PC-9 (cell line): ENCODE results near the gene CLIC6. TPM values are rescaled to one million over a fixed set of nuclear protein-coding genes. Genes with fewer than 3 reads are reported as not detected.

Experiments used
- BruUV-seq: library from RNA; stranded (reverse); fragments of 400-500 nt; replicated peaks from 2 replicates; lab custom pipeline; 2021; lab: Mats Ljungman, UMichigan
- CTCF ChIA-PET: fragments of 300-600 bp; sonication (Branson Sonifier 250); formaldehyde crosslinking; loops from one replicate; lab custom pipeline; 2022; ENCODE audit warnings: antibody characterized with exemption; lab: Charles Lee
- POLR2A ChIA-PET: fragments of 300-600 bp; sonication (Branson Sonifier 250); formaldehyde crosslinking; loops from one replicate; lab custom pipeline; 2022; ENCODE audit warnings: antibody characterized with exemption; ENCODE audit not compliant: unreplicated experiment; lab: Charles Lee
- DNase-seq, 2 experiments: peaks; one replicate each; pipeline versions ENCODE4 v3.0.0 to v3.0.0-alpha.2; 2015 to 2022; ENCODE audit warnings: mixed read lengths in 1 of 2
- H2AFZ ChIP-seq: fragments of 200-600 bp; sonication (generic); 2 replicates; pipeline ENCODE4 v1.8.1; 2017; ENCODE audit warnings: antibody characterized with exemption
- H3F3A ChIP-seq: fragments of 200-600 bp; sonication (generic); 2 replicates; pipeline ENCODE4 v1.8.1; 2017; ENCODE audit warnings: antibody characterized with exemption, mild to moderate bottlenecking, low read depth; ENCODE audit not compliant: insufficient read depth
- H3K27ac ChIP-seq: fragments of 200-600 bp; sonication (generic); 2 replicates; pipeline ENCODE4 v1.6.1; 2016; ENCODE audit warnings: mixed run types
- H3K27me3 ChIP-seq: fragments of 200-600 bp; sonication (generic); 2 replicates; pipeline ENCODE4 v1.6.1; 2016; ENCODE audit warnings: low read depth, mixed run types; ENCODE audit not compliant: insufficient read depth
- H3K36me3 ChIP-seq: fragments of 200-600 bp; sonication (generic); 2 replicates; pipeline ENCODE4 v1.6.1; 2016; ENCODE audit warnings: low read depth, mixed run types
- H3K4me1 ChIP-seq: fragments of 200-600 bp; sonication (generic); replicated peaks from 2 replicates; pipeline ENCODE4 v1.6.1; 2016; ENCODE audit warnings: mixed run types; ENCODE audit not compliant: insufficient read depth
- H3K4me2 ChIP-seq: fragments of 200-600 bp; sonication (generic); 2 replicates; pipeline ENCODE4 v1.6.1; 2017; ENCODE audit warnings: mixed run types
- H3K4me3 ChIP-seq: fragments of 200-600 bp; sonication (generic); 2 replicates; pipeline ENCODE4 v1.6.1; 2016; ENCODE audit warnings: mixed run types
- H3K79me2 ChIP-seq: fragments of 200-600 bp; sonication (generic); 2 replicates; pipeline ENCODE4 v1.6.1; 2017; ENCODE audit warnings: low read depth, mixed run types
- H3K9me2 ChIP-seq: fragments of 200-600 bp; sonication (generic); 2 replicates; pipeline ENCODE4 v1.8.1; 2017; ENCODE audit warnings: mild to moderate bottlenecking; ENCODE audit not compliant: insufficient read depth
- H3K9me3 ChIP-seq: fragments of 200-600 bp; sonication (generic); 2 replicates; pipeline ENCODE4 v1.8.1; 2016; ENCODE audit warnings: low read depth; ENCODE audit not compliant: insufficient read depth
- H4K20me1 ChIP-seq: fragments of 200-600 bp; sonication (generic); 2 replicates; pipeline ENCODE4 v1.8.1; 2017; ENCODE audit not compliant: insufficient read depth
- EZH2 ChIP-seq: fragments of 200-600 bp; sonication (generic); IDR thresholded peaks from 2 replicates; pipeline ENCODE4 v1.8.0; 2017; ENCODE audit warnings: antibody characterized with exemption, low read depth
- intact Hi-C: fragments of 100-400 bp; cut with micrococcal nuclease; formaldehyde crosslinking; loops from one replicate; pipeline ENCODE4 v1.10.0; 2022; ENCODE audit not compliant: unreplicated experiment
- total RNA-seq: library from RNA; stranded (reverse); gene quantifications from 2 replicates; pipeline ENCODE4 v1.2.3, GENCODE V29; 2021
- TF ChIP-seq, protein P1 (sequence below): fragments of 200-600 bp; sonication (generic); conservative IDR thresholded peaks from 2 replicates; pipeline ENCODE4 v1.6.1; 2017; ENCODE audit warnings: mixed run types, antibody characterized with exemption, mild to moderate bottlenecking, moderate library complexity

Gene CLIC6
- total RNA-seq, 1 experiment from 2014 or later = not detected

- no peaks in the 10 kb centered on the region for H4K20me1 ChIP-seq
- peaks cover 19% of the 10 kb centered on the region; the same call in 1 of the 2 replicates for H3F3A ChIP-seq
- no peak overlapping the region for H3K4me2 ChIP-seq
- no peaks in the 10 kb centered on the region for H3K36me3 ChIP-seq
- DNase-seq = no peak
- no peaks in the 10 kb centered on the region for H3K9me3 ChIP-seq
- H3K9me2 ChIP-seq = no peaks in the 10 kb centered on the region
- TF ChIP-seq, protein P1, sequence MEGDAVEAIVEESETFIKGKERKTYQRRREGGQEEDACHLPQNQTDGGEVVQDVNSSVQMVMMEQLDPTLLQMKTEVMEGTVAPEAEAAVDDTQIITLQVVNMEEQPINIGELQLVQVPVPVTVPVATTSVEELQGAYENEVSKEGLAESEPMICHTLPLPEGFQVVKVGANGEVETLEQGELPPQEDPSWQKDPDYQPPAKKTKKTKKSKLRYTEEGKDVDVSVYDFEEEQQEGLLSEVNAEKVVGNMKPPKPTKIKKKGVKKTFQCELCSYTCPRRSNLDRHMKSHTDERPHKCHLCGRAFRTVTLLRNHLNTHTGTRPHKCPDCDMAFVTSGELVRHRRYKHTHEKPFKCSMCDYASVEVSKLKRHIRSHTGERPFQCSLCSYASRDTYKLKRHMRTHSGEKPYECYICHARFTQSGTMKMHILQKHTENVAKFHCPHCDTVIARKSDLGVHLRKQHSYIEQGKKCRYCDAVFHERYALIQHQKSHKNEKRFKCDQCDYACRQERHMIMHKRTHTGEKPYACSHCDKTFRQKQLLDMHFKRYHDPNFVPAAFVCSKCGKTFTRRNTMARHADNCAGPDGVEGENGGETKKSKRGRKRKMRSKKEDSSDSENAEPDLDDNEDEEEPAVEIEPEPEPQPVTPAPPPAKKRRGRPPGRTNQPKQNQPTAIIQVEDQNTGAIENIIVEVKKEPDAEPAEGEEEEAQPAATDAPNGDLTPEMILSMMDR = no peak
- no peak for TF ChIP-seq EZH2
- peaks cover 38% of the 10 kb centered on the region for H3K4me1 ChIP-seq
- POLR2A ChIA-PET = no interaction called here
- no TSS peak for BruUV-seq
- no peaks in the 10 kb centered on the region for H3K79me2 ChIP-seq
- CTCF ChIA-PET = interaction anchor here (0.6 kb wide), 2 partner anchors 79 to 360 kb away, joined by 3 to 5 read pairs; no protein-coding TSS in a partner anchor
- no peak overlapping the region for H3K4me3 ChIP-seq
- H3K27me3 ChIP-seq = no peaks in the 10 kb centered on the region
- intact Hi-C loops = no loop called here
- H2AFZ ChIP-seq = no peak overlapping the region
- H3K27ac ChIP-seq = no peak overlapping the region
Observed at GRCh38 chr21:34688715-34689114, 19.9 kb downstream of the CLIC6 start.

DNA sequence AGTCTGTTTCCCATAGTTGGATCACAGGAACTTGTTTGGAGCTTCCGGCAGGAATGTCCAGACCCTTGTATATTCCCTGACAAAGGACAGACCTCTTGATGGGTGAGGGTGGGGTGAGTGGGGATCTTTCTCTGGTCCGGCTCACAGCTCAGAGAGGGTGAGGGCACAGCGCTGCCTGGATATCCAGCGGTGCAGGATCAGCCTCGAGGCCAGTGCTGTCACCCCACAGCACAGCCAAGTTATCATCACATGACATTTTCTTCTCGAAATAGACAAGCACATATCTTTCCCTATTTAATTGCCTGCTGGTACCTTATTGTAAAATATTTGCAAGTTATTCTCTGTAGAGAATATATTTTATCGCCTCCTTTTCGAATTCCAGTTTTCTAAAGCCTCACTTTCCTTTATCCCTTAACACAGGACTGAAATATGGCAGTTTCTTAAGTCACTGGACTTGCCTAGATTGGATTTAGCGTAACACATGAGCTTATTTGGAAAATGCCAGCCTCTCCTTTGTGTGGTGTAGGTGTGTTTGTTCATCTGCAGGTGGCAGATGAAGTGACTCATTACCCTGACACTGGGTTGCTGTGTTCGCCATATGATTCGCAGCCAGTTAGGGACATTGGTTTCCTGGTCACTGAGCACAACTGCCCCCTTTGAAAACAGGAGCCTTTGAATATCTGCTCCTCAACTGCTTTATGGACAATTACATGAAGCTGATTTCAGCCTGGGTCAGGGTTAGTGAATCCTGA is 21.4 kb downstream of the CLIC6 start:
- H3F3A ChIP-seq = peaks cover 19% of the 10 kb centered on the region; the same call in 1 of the 2 replicates
- H3K4me1 ChIP-seq = peaks cover 38% of the 10 kb centered on the region
- H3K27ac ChIP-seq = peak overlapping the region; percentile 89
- H3K4me2 ChIP-seq = peak overlapping the region; percentile 56
- no TSS peak for BruUV-seq
- TF ChIP-seq, protein P1 = no peak
- no peak for TF ChIP-seq EZH2
- no peak overlapping the region for H2AFZ ChIP-seq
- H4K20me1 ChIP-seq = no peaks in the 10 kb centered on the region
- H3K36me3 ChIP-seq = no peaks in the 10 kb centered on the region
- H3K9me2 ChIP-seq = no peaks in the 10 kb centered on the region
- ChIA-PET POLR2A (interaction anchor here (0.5 to 0.6 kb wide), 2 partner anchors 191 to 1255 kb away, joined by 4 to 10 read pairs; no protein-coding TSS in a partner anchor), CTCF (interaction anchor here (0.6 kb wide), 2 partner anchors 867 to 1339 kb away, joined by 3 read pairs; no protein-coding TSS in a partner anchor)
- H3K79me2 ChIP-seq = no peaks in the 10 kb centered on the region
- no peaks in the 10 kb centered on the region for H3K27me3 ChIP-seq
- DNase-seq = peak; percentile 56 to 89
- H3K9me3 ChIP-seq = no peaks in the 10 kb centered on the region
- intact Hi-C loops = loop anchor here (1.0 to 5.0 kb wide), 5 partner anchors 357 to 1247 kb away; no protein-coding TSS in a partner anchor
- no peak overlapping the region for H3K4me3 ChIP-seq

DNA sequence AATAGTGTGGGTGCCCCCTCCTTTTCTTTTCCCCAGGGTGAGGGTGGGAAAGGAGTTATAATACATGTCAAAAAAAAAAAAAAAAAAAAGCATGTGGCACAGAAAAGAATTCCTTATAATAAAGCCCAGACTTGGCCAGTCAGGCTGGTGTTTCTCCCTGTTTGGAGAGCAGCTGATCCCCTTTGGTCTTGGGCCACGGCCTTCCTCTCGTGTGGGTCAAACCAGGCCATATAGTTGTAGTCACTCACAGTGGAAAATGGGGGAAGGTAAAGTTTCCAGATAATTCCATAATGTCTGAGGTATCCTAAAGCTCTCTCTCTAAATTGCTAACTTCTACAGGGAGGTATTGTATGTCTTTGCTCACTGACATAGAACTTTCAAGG is 22.0 kb downstream of the CLIC6 start:
- H3K4me1 ChIP-seq = peaks cover 38% of the 10 kb centered on the region
- H4K20me1 ChIP-seq = no peaks in the 10 kb centered on the region
- peak overlapping the region; percentile 89 for H3K27ac ChIP-seq
- peaks cover 19% of the 10 kb centered on the region; the same call in 1 of the 2 replicates for H3F3A ChIP-seq
- H3K36me3 ChIP-seq = no peaks in the 10 kb centered on the region
- intact Hi-C loops = loop anchor here (1.0 to 5.0 kb wide), 5 partner anchors 357 to 1247 kb away; no protein-coding TSS in a partner anchor
- H2AFZ ChIP-seq = no peak overlapping the region
- peak overlapping the region; percentile 56 for H3K4me2 ChIP-seq
- ChIA-PET CTCF (interaction anchor here (0.6 kb wide), 1 partner anchor 1339 kb away, joined by 3 read pairs; no protein-coding TSS in a partner anchor), POLR2A (interaction anchor here (0.5 to 0.6 kb wide), 2 partner anchors 191 to 1254 kb away, joined by 4 to 10 read pairs; no protein-coding TSS in a partner anchor)
- TF ChIP-seq, protein P1 = no peak
- no peak for TF ChIP-seq EZH2
- no peaks in the 10 kb centered on the region for H3K27me3 ChIP-seq
- H3K4me3 ChIP-seq = no peak overlapping the region
- H3K9me2 ChIP-seq = no peaks in the 10 kb centered on the region
- no peaks in the 10 kb centered on the region for H3K9me3 ChIP-seq
- no peaks in the 10 kb centered on the region for H3K79me2 ChIP-seq
- no peak for DNase-seq
- BruUV-seq = no TSS peak
